GOT3 (cell line): Measurements from ENCODE around the gene RASGRP2.

Experiments used
- DNase-seq: peaks from one replicate; lab custom pipeline; 2025; ENCODE audit warnings: mixed read lengths; lab: John Stamatoyannopoulos, UW

RASGRP2 gene

GRCh38 chr11:64755681-64756361 is 11.9 kb upstream of the RASGRP2 start:
- DNase-seq = no peak

GRCh38 chr11:64754919-64755662 is 11.1 kb upstream of the RASGRP2 start:
- no peak for DNase-seq

- DNase-seq = no peak
Measured at GRCh38 chr11:64754124-64754918, 10.4 kb upstream of the RASGRP2 start.

GRCh38 chr11:64753380-64754123 is 9.6 kb upstream of the RASGRP2 start:
- no peak for DNase-seq

GRCh38 chr11:64753019-64753379 is 9.1 kb upstream of the RASGRP2 start:
- DNase-seq = no peak

- DNase-seq = no peak
Measured at GRCh38 chr11:64752175-64752970, 8.4 kb upstream of the RASGRP2 start.

- no peak for DNase-seq
Measured at GRCh38 chr11:64751580-64751979, 7.6 kb upstream of the RASGRP2 start.

- no peak for DNase-seq
Measured at GRCh38 chr11:64751136-64751535, 7.2 kb upstream of the RASGRP2 start.

- no peak for DNase-seq
Measured at GRCh38 chr11:64750361-64751054, 6.6 kb upstream of the RASGRP2 start.

GRCh38 chr11:64747961-64748665 is 4.2 kb upstream of the RASGRP2 start:
- DNase-seq = no peak

GRCh38 chr11:64746486-64746885 is 2.5 kb upstream of the RASGRP2 start:
- no peak for DNase-seq

- DNase-seq = no peak
Measured at GRCh38 chr11:64745521-64746328, 1.8 kb upstream of the RASGRP2 start.

- DNase-seq = no peak
Measured at GRCh38 chr11:64745189-64745520, 1.2 kb upstream of the RASGRP2 start.

- DNase-seq = no peak
Measured at GRCh38 chr11:64744544-64745188, 724 bp upstream of the RASGRP2 start.

- peak; percentile 5 for DNase-seq
Measured at GRCh38 chr11:64742889-64743590, 902 bp downstream of the RASGRP2 start.

GRCh38 chr11:64742087-64742888 is 1.7 kb downstream of the RASGRP2 start:
- no peak for DNase-seq

- no peak for DNase-seq
Measured at GRCh38 chr11:64741375-64742086, 2.4 kb downstream of the RASGRP2 start.
